Psoas muscle (tissue), 8 donors: ENCODE data around the gene GNB1L. TPM values are rescaled to one million over a fixed set of nuclear protein-coding genes. Genes with fewer than 3 reads are reported as not detected.

Experiments
- ATAC-seq, 4 donors: fragments of 200-7000 bp; cut with Tn5 transposase; one replicate each; pipeline ENCODE4 v1.9.1; 2020; ENCODE audit warnings: moderate library complexity in 3 of 4, mild to moderate bottlenecking in 2 of 4
- DNase-seq, 2 donors: peaks; one replicate each; pipeline ENCODE4 v3.0.0-alpha.2; 2020
- H3K27ac ChIP-seq: fragments of 200-600 bp; one replicate; pipeline ENCODE4 v1.8.0; 2022
- H3K27me3 ChIP-seq, 3 donors: fragments of 200-600 bp in 1 of 3; one replicate each; pipeline versions ENCODE4 v1.6.1 to v1.8.0; 2013 to 2022; ENCODE audit warnings: low read length in 2 of 3, mild to moderate bottlenecking in 2 of 3, moderate library complexity in 1 of 3; ENCODE audit not compliant: insufficient read depth in 3 of 3
- H3K36me3 ChIP-seq, 2 donors: fragments of 200-600 bp in 1 of 2; one replicate each; pipeline versions ENCODE4 v1.6.1 to v1.8.0; 2013 to 2022; ENCODE audit warnings: low read depth in 1 of 2, mild to moderate bottlenecking in 1 of 2, moderate library complexity in 1 of 2; ENCODE audit not compliant: insufficient read depth in 1 of 2
- H3K4me1 ChIP-seq: fragments of 200-600 bp; one replicate; pipeline ENCODE4 v1.8.0; 2022
- H3K4me3 ChIP-seq: fragments of 200-600 bp; one replicate; pipeline ENCODE4 v1.8.0; 2022; ENCODE audit warnings: mild to moderate bottlenecking
- H3K9me3 ChIP-seq: fragments of 200-600 bp; one replicate; pipeline ENCODE4 v1.8.0; 2022
- WGBS, 3 donors: extraction: QIAGEN DNeasy Blood & Tissue Kit; methylation state at CpG; one replicate each; pipeline versions ENCODE4 v1.1.6 to v1.1.7; 2013; 5-methylcytosine and 5-hydroxymethylcytosine counted together
- intact Hi-C, 2 donors: fragments of 100-400 bp; cut with DNase I; formaldehyde crosslinking; loops; one replicate each; pipeline versions ENCODE4 v1.11.0 to v1.14.2; 2022
- polyA plus RNA-seq, 3 donors: library from polyadenylated mRNA; stranded (reverse); fragments of 200-250 nt; gene quantifications; one replicate each; pipeline ENCODE4 v1.2.3, GENCODE V29; 2013
- total RNA-seq, 4 donors: library from RNA; stranded (reverse); fragmentation: NEBNext Ultra II Directional in 2 of 4; extraction: Animal tissue kit (Norgen Biotek cat#: 25700) in 2 of 4; gene quantifications; one replicate each; pipeline versions ENCODE4 v1.2.1 to v1.2.4, GENCODE V29; 2021 to 2023
- TF ChIP-seq, protein P1 (sequence below): fragments of 200-600 bp; IDR thresholded peaks from one replicate; pipeline ENCODE4 v1.8.0; 2022; ENCODE audit warnings: antibody characterized with exemption
- donor health status: healthy with polysubstance abuse.
- donor health status: DM: no; HTN: no; CAD: no; lungs with moderate emphysema.
- donor health status: Bipolar disorder and iron deficiency.
- donor health status: healthy.
- donor health status: DM: yes; HTN: yes; CAD: no.
- donor health status: DM: no; HTN: no; CAD: no.
- donor health status: DM: no; HTN: no; CAD: no.
- donor health status: DM: yes; HTN: yes; CAD: no.

GNB1L gene
- total and polyA plus RNA-seq, 7 donors, result 1.5 to 7.6 (median 3.3) TPM

DNA sequence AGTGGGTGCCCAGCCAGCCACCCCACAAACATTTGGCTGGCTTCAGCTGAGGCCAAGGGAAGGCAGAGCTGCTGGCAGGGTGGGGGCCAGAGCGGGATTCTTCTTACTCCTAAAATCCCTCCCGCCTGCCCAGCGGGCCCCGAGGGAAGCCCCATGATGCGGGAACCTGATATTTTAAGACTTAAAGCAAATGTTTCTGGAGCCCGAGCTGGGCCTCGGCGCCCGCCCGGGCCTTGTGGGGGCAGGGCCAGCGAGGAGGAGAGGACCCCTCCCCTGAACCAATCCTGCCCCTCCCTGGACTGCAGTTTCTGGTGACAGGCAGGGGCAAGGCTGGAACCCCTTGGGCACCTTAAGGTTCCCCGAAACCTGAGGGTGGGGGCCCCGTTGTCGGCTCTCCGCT, 114.1 kb downstream of the GNB1L start:
- no peak for ATAC-seq
- peaks cover 11% of the 10 kb centered on the region for H3K4me1 ChIP-seq

DNA sequence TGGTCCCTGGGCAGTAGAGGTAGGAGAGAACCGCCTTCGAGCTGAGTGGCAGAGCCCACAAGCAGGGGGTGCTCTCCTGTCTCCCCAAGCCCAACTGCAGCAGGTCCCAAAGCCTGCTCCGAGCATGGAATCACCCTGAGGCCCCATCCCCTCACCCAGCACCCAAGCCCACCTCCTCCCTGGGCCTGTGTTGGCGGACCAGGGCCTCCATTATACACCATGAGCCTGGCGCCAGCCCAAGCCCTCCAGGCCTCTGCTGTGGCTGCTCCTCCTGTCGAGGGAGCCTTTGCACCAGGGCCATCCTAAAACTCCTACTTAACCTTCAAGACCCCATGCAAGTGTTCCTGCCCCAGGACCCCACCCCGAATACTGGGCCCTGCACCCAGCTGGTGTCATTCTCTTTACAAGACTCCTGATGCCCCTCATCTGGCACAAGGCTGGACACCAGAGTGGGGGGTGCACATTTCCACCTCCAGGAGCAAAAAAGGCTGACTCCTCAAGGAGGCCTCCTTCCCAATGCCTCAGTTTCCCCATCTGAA, 114.7 kb downstream of the GNB1L start:
- Histone ChIP-seq H3K27me3 (no peaks in the 10 kb centered on the region), H3K27ac (no peak overlapping the region), H3K4me1 (peaks cover 9% of the 10 kb centered on the region), H3K36me3 (no peaks in the 10 kb centered on the region), H3K9me3 (no peaks in the 10 kb centered on the region), H3K4me3 (no peak overlapping the region)
- DNase-seq (no peak), ATAC-seq (no peak)
- TF ChIP-seq, protein P1, sequence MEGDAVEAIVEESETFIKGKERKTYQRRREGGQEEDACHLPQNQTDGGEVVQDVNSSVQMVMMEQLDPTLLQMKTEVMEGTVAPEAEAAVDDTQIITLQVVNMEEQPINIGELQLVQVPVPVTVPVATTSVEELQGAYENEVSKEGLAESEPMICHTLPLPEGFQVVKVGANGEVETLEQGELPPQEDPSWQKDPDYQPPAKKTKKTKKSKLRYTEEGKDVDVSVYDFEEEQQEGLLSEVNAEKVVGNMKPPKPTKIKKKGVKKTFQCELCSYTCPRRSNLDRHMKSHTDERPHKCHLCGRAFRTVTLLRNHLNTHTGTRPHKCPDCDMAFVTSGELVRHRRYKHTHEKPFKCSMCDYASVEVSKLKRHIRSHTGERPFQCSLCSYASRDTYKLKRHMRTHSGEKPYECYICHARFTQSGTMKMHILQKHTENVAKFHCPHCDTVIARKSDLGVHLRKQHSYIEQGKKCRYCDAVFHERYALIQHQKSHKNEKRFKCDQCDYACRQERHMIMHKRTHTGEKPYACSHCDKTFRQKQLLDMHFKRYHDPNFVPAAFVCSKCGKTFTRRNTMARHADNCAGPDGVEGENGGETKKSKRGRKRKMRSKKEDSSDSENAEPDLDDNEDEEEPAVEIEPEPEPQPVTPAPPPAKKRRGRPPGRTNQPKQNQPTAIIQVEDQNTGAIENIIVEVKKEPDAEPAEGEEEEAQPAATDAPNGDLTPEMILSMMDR, result no peak
- 92 to 98% (median 92%) methylated on average over 7 of the region's 7 CpGs for WGBS, 3 donors
- intact Hi-C loops, result no loop called here

More for the DNA sequence above, 114.1 kb downstream of the GNB1L start:
- H3K27me3 ChIP-seq, result no peaks in the 10 kb centered on the region
- WGBS, 3 donors, result 66 to 80% (median 73%) methylated on average over 14 to 15 of the region's 15 CpGs
- no peak for DNase-seq
- no peak overlapping the region for H3K4me3 ChIP-seq
- H3K36me3 ChIP-seq, result no peaks in the 10 kb centered on the region
- H3K27ac ChIP-seq, result no peak overlapping the region
- intact Hi-C loops, result no loop called here
- TF ChIP-seq, protein P1, result no peak
- no peaks in the 10 kb centered on the region for H3K9me3 ChIP-seq

DNA sequence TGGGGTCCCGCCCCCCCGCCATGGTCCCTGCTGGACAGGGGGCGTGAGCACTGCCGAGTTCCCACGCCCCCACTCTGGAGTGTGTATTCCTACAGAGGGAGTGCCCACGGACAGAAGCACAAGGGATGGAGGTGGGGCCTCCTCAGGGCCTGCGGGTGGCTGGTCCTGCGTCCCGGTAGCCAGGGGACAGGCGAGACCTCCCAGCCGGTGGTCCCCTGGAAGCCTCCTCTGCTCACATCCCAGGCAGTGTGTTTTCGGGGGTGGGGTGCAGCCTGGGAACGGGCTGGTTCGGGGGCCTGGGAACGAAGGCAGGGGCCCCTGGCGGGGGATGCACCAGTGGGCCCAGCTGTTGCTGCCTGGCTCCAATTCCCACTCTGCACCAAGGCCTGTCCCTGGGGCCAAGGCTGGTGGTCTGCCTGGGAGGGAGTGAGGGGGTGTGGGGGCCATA, 115.2 kb downstream of the GNB1L start:
- 67 to 74% (median 68%) methylated on average over 14 to 16 of the region's 16 CpGs for WGBS, 3 donors
- intact Hi-C loops, result no loop called here
- Histone ChIP-seq H3K36me3 (no peaks in the 10 kb centered on the region), H3K9me3 (no peaks in the 10 kb centered on the region), H3K4me3 (no peak overlapping the region), H3K4me1 (peaks cover 4% of the 10 kb centered on the region), H3K27me3 (no peaks in the 10 kb centered on the region), H3K27ac (no peak overlapping the region)
- TF ChIP-seq, protein P1, result no peak
- no peak for DNase-seq
- ATAC-seq, result no peak

DNA sequence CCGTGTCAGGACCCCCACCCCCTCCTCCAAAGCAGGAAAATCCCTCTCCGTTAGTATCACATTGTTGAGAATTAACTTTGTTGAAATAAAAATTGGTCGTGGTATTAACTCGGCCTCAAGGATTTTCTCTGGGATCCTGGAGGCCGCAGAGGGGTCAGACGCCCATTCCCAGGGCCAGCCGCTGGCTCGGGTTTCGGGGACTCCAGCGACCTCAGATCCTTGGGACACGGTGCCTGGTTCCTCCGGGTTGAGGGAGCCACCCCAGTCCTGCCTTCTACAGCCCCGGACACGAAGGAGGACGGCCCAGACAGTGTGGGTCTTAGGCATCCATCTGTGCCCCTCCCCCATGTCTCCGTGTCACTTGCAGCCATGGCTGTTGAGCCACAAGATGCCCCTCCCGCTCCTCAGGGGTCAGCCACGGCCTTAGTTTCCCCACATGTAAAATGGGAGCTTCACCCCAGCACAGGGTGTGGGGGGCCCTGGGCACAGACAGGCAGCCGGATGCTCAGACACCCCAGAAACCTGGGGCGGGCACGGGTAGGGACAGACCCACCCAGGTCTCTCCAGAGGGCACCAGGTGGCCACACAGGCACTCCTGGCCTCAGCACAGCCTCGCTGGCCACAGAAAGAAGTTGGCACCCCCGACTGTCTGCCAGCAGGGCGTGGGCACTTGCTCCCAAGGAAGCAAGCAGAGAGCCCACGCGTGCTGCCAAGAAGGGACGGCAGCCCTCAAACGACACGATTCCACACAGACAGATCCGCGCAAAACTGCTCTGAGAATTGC, 115.8 kb downstream of the GNB1L start:
- DNase-seq (no peak), ATAC-seq (no peak)
- WGBS, 3 donors, result 59 to 76% (median 63%) methylated on average over 29 to 31 of the region's 31 CpGs
- Histone ChIP-seq H3K27ac (no peak overlapping the region), H3K9me3 (no peaks in the 10 kb centered on the region), H3K27me3 (no peaks in the 10 kb centered on the region), H3K4me1 (no peaks in the 10 kb centered on the region), H3K4me3 (no peak overlapping the region), H3K36me3 (no peaks in the 10 kb centered on the region)
- intact Hi-C loops, result no loop called here
- TF ChIP-seq, protein P1, result no peak
